Kidney epithelial cell (primary cell): ENCODE data around the gene GPR3. TPM values are rescaled to one million over a fixed set of nuclear protein-coding genes. Genes with fewer than 3 reads are reported as not detected.

Experiments used
- DNase-seq: peaks from one replicate; pipeline ENCODE4 v3.0.0-alpha.2; 2010; ENCODE audit warnings: low read depth
- H3K27me3 ChIP-seq: 2 replicates; pipeline ENCODE4 v1.6.0; 2011; ENCODE audit warnings: low read length; ENCODE audit not compliant: control insufficient read depth, insufficient read depth
- H3K36me3 ChIP-seq: 2 replicates; pipeline ENCODE4 v1.5.1; 2011; ENCODE audit warnings: low read length; ENCODE audit not compliant: control insufficient read depth, insufficient read depth
- H3K4me3 ChIP-seq: 2 replicates; pipeline ENCODE4 v1.5.1; 2011; ENCODE audit warnings: low read depth, mild to moderate bottlenecking, control low read depth, low read length
- total RNA-seq: library from RNA; depleted of rRNA; stranded (reverse); fragments of >200 nt; gene quantifications from 2 replicates; pipeline ENCODE4 v1.2.3, GENCODE V29; 2015
- TF ChIP-seq, protein P1 (sequence below): IDR thresholded peaks from 2 replicates; pipeline ENCODE4 v1.5.1; 2011; ENCODE audit warnings: mild to moderate bottlenecking, moderate library complexity, low read length, control low read depth, inconsistent platforms; ENCODE audit not compliant: insufficient read depth, poor library complexity, severe bottlenecking

GPR3 gene
- total RNA-seq, 1 donor from 2014 or later = 1.6 TPM

DNA sequence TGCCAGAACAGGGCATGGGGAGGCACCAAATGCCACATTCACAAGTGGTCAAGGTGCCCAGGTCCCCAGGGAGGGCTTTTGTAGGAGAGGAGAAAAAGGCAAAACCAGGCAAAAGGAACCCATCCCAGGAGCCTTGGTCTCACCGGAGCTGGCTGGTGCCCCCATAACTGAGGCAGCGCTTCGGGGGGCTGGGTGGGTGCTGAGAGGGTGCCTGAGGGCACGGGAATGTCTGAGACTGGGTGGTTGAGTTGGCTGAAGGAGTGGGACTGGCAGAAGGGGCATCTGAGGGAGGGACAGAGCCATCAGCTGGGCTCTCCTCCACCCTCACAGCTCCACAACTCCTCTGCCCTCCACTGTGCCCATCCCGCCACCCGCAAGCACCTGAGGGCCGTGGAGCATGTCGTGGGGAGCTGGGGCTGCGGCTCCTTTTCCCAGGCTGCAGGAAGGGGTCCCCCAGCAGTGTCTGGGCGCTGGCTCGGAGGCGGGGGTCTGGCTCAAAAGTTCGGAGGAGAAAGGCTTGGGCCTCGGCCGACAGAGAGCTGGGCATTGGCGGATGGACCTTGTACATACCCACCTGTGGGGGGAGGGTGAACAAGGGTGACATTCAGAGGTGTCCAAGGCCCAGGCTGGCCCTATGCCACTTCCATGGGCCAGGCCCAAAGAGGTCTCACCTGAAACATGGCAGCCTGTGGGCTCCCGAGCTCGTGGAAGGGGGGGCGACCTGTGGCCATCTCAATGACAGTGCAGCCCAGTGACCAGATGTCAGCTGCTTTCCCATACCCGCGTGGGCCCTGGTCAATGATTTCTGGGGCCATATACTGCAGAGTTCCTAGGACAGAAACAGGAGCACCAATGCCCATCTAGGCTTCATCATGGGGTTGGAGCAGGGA is 34.1 kb upstream of the GPR3 start:
- TF ChIP-seq, protein P1, sequence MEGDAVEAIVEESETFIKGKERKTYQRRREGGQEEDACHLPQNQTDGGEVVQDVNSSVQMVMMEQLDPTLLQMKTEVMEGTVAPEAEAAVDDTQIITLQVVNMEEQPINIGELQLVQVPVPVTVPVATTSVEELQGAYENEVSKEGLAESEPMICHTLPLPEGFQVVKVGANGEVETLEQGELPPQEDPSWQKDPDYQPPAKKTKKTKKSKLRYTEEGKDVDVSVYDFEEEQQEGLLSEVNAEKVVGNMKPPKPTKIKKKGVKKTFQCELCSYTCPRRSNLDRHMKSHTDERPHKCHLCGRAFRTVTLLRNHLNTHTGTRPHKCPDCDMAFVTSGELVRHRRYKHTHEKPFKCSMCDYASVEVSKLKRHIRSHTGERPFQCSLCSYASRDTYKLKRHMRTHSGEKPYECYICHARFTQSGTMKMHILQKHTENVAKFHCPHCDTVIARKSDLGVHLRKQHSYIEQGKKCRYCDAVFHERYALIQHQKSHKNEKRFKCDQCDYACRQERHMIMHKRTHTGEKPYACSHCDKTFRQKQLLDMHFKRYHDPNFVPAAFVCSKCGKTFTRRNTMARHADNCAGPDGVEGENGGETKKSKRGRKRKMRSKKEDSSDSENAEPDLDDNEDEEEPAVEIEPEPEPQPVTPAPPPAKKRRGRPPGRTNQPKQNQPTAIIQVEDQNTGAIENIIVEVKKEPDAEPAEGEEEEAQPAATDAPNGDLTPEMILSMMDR = no peak
- H3K4me3 ChIP-seq = no peak overlapping the region
- H3K36me3 ChIP-seq = peaks cover 2% of the 10 kb centered on the region
- peaks cover 2% of the 10 kb centered on the region for H3K27me3 ChIP-seq
- no peak for DNase-seq

DNA sequence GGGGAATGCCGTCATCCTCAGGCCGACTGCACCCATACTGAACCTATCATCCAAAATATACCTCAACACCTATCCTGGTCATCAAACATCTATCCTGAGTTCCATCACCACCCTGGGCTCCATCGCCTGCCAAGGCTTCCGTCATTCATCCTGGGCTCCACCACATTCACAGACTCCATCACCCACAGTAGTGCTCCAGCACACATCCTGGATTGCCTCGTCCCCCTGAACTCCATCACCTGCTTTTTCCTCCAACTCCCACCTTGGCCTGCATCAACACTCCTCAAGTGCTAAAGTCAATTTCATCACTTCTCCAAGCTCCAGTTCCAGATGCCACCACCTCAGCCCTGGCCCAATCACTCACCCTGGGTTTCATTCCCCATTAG is 33.5 kb upstream of the GPR3 start:
- no peak for DNase-seq
- Histone ChIP-seq H3K27me3 (peaks cover 2% of the 10 kb centered on the region), H3K36me3 (peaks cover 2% of the 10 kb centered on the region), H3K4me3 (no peak overlapping the region)
- TF ChIP-seq, protein P1 = no peak

DNA sequence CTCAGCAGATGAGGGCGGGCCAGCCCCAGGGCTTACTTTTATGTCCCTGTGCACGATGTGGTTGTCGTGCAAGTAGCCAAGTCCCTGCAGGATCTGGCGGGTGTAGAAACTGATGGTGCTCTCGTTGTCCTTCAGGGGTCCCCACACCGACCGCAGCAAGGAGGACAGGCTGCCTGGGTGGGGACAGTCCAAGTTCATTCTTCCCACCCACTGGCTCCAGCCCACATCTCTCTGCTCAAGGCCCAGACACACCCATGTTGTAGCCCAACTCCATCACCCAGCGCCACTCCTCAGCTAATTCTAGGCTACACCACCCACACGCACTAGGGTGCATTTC is 32.6 kb upstream of the GPR3 start:
- H3K27me3 ChIP-seq = peaks cover 2% of the 10 kb centered on the region
- TF ChIP-seq, protein P1 = no peak
- H3K36me3 ChIP-seq = peaks cover 3% of the 10 kb centered on the region
- no peak overlapping the region for H3K4me3 ChIP-seq
- DNase-seq = no peak

DNA sequence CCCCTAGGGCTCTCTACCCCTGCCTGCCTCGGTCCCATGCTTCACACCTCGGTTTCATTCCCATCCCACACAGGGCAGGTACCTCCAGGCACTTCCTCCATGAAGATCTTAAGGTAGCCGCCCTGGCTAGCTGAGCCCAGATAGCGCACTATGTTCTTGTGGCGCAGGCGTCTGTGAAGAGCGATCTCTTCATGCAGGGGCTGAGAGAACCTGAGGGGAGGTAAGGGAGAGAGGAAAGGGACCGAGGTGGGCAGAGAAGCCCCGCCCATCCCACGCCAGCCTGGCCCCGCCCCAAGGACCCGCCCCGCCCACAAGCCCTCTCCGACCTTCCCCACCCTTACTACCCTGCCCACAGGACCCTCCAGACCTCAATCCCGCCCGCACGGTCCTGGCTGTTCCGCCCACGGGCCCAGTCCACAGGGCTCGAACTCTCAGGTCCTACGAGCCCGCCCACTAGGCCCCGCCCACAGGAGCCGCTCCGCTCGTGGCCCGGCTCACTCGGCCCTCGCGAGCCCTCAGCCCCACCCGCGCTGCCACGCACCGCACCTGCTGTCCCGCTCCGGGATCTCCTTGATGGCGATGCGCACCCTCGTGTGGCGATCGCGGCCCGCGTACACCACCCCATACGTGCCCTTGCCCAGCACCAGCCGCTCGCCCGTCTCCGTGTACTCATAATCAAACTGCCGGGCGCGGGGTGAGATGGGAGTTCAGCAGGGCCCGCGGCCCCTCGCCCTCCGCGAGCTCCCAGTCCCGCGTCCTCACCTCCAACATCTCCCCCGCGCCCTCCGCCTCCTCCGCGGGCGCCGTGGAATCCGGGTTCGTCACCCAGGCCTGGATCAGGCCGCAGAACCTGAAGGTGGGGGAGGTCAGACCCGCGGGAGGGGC is 32.0 kb upstream of the GPR3 start:
- peaks cover 3% of the 10 kb centered on the region for H3K36me3 ChIP-seq
- TF ChIP-seq, protein P1 = no peak
- no peak for DNase-seq
- H3K4me3 ChIP-seq = peak overlapping the region; percentile 27
- H3K27me3 ChIP-seq = peaks cover 2% of the 10 kb centered on the region

DNA sequence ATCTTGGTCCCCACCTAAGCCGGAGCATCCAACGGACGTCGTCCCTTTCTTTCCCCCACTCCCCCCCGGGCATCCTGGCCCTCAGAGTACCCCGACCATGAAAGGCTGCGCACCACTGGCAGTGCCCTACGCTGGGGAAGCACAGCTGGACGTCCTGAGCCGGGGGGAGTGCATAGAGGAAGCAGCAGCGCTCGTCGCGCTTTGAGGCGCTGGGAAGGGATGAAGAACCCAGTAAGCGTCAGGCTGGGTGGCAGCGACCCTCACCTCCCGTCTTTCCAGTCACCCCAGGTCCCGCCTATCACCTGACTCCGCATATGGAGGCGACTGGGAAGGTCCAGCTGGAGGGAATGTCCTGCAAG is 31.4 kb upstream of the GPR3 start:
- H3K4me3 ChIP-seq = no peak overlapping the region
- TF ChIP-seq, protein P1 = no peak
- H3K36me3 ChIP-seq = peaks cover 2% of the 10 kb centered on the region
- peaks cover 2% of the 10 kb centered on the region for H3K27me3 ChIP-seq
- no peak for DNase-seq
